Hepatocyte (in vitro differentiated cells): ENCODE results near the gene PRKG1.

ENCODE experiments used
- CTCF ChIP-seq: fragments of 200-600 bp; sonication (generic); IDR thresholded peaks from 2 replicates; pipeline ENCODE4 v1.5.1; 2016; ENCODE audit warnings: antibody characterized with exemption, mild to moderate bottlenecking; ENCODE audit not compliant: poor library complexity
- EZH2 ChIP-seq: fragments of 200-600 bp; sonication (generic); IDR thresholded peaks from 2 replicates; pipeline ENCODE4 v1.6.1; 2016; ENCODE audit warnings: antibody characterized with exemption, mild to moderate bottlenecking, borderline replicate concordance
- EZH2phosphoT487 ChIP-seq: fragments of 200-600 bp; sonication (generic); IDR thresholded peaks from one replicate; pipeline ENCODE4 v1.6.1; 2018; ENCODE audit warnings: antibody characterized with exemption, mild to moderate bottlenecking, low read depth, moderate library complexity; ENCODE audit not compliant: unreplicated experiment, severe bottlenecking

- TF ChIP-seq CTCF = no peak
- TF ChIP-seq EZH2phosphoT487 = no peak
- TF ChIP-seq EZH2 = no peak
These were observed 786.8 kb downstream of the PRKG1 start for GRCh38 chr10:51861051-51861450.
